K562 (cell line): ENCODE data around the gene TNNT1. TPM values are rescaled to one million over a fixed set of nuclear protein-coding genes. Genes with fewer than 3 reads are reported as not detected.

Source experiments
- CBX5 ChIP-seq: IDR thresholded peaks from 2 replicates; pipeline ENCODE4 v1.6.1; 2014; ENCODE audit warnings: low read depth, borderline replicate concordance
- E2F3 ChIP-seq: fragments of 250-450 bp; sonication (Bioruptor Pico); IDR thresholded peaks from 2 replicates; pipeline ENCODE4 v1.4.0; 2020; ENCODE audit warnings: mild to moderate bottlenecking
- POLR3G ChIP-seq: IDR thresholded peaks from 2 replicates; pipeline ENCODE4 v1.6.1; 2011; ENCODE audit not compliant: insufficient read length, insufficient replicate concordance; ENCODE audit errors: extremely low read depth
- RCOR1 ChIP-seq, 2 experiments: IDR thresholded peaks; 2 replicates each; pipeline ENCODE4 v1.6.1; 2012; ENCODE audit warnings: low read depth in 2 of 2, low read length in 2 of 2, borderline replicate concordance in 1 of 2, improper control_type of control experiment in 1 of 2
- SIRT6 ChIP-seq: IDR thresholded peaks from one replicate; pipeline ENCODE4 v1.6.1; 2012; ENCODE audit warnings: low read depth, mild to moderate bottlenecking, control low read depth, inconsistent platforms, low read length, moderate library complexity
- ZEB2 ChIP-seq: fragments of 450-650 bp; IDR thresholded peaks from 2 replicates; pipeline ENCODE4 v1.6.1; 2016
- ZFX ChIP-seq: sonication (generic); formaldehyde crosslinking; IDR thresholded peaks from 2 replicates; pipeline ENCODE4 v1.8.0; 2022; ENCODE audit warnings: mild to moderate bottlenecking, missing genetic modification reagents, moderate library complexity
- ZNF217 ChIP-seq: sonication (generic); formaldehyde crosslinking; IDR thresholded peaks from 2 replicates; pipeline ENCODE4 v1.8.0; 2022; ENCODE audit warnings: mild to moderate bottlenecking, missing genetic modification reagents
- ZNF76 ChIP-seq: fragments of 250-450 bp; sonication (Bioruptor Pico); IDR thresholded peaks from 2 replicates; pipeline ENCODE4 v1.4.0; 2020; ENCODE audit warnings: mild to moderate bottlenecking, moderate library complexity, borderline replicate concordance
- polyA plus RNA-seq, 8 experiments: library from polyadenylated mRNA; depleted of rRNA in 4 of 8; stranded (reverse) in 5 of 8; unstranded in 3 of 8; fragments of >200 nt; fragmentation: Nextera tagmentation in 2 of 8; fragmentation: Illumina TruSeq in 1 of 8; extraction: Ambion mirVana in 2 of 8; extraction: Trizol in 1 of 8; gene quantifications; 2 replicates each; pipeline versions ENCODE4 v1.2.1 to v1.2.3, GENCODE V29; 2011 to 2014; ENCODE audit warnings: inconsistent platforms in 1 of 8, missing spikeins in 1 of 8
- total RNA-seq, 7 experiments: library from RNA; depleted of rRNA in 6 of 7; stranded (reverse); fragments of >200 nt in 6 of 7; fragmentation: Illumina TruSeq in 2 of 7; extraction: Trizol in 2 of 7; gene quantifications; 2 replicates each; pipeline versions ENCODE4 v1.2.1 to v1.2.3, GENCODE V29; 2011 to 2021; ENCODE audit warnings: low replicate concordance in 1 of 7
- TF ChIP-seq, protein P1 (sequence below): fragments of 450-650 bp; IDR thresholded peaks from 2 replicates; pipeline ENCODE4 v1.6.1; 2018; ENCODE audit not compliant: partially characterized antibody
- TF ChIP-seq, protein P2 (sequence below), 2 experiments: fragments of 450-650 bp; IDR thresholded peaks; 2 replicates each; pipeline ENCODE4 v1.6.1; 2016; ENCODE audit warnings: mild to moderate bottlenecking in 2 of 2, borderline replicate concordance in 1 of 2, low read depth in 1 of 2, moderate library complexity in 1 of 2

TNNT1 gene
- total and polyA plus RNA-seq, 9 of the 15 experiments (the other 6 are each of a cell fraction or from before 2014, with no cell fraction given), result 31.8 to 390 (median 227) TPM

DNA sequence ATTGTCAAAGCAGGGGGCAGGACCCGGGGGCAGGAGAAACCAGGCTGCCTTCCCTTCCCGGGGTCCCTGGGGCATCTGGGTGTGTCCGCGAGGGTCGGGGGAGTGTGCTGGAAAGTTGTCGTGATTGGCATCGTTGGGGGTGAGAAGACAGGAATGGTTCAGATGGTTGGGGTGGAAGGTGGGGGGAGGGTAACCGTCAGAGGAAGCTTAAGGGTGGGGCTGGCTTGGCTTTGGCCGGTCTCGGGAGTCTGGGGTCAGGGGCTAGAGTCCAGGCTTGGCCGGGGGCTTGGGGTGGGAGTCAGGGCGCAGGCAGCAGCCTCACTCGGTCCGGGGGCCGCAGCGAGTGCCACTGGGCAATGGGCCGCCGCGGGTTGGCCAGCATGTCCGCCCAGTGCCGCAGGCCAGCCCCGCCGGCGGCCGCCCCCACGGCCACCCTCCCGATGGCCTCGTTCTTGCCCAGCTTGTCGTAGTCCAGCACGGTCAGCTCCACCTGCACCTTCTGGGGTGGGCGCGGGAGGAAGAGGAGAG lies 24.2 kb upstream of the TNNT1 start (continued):
- TF ChIP-seq, protein P1, sequence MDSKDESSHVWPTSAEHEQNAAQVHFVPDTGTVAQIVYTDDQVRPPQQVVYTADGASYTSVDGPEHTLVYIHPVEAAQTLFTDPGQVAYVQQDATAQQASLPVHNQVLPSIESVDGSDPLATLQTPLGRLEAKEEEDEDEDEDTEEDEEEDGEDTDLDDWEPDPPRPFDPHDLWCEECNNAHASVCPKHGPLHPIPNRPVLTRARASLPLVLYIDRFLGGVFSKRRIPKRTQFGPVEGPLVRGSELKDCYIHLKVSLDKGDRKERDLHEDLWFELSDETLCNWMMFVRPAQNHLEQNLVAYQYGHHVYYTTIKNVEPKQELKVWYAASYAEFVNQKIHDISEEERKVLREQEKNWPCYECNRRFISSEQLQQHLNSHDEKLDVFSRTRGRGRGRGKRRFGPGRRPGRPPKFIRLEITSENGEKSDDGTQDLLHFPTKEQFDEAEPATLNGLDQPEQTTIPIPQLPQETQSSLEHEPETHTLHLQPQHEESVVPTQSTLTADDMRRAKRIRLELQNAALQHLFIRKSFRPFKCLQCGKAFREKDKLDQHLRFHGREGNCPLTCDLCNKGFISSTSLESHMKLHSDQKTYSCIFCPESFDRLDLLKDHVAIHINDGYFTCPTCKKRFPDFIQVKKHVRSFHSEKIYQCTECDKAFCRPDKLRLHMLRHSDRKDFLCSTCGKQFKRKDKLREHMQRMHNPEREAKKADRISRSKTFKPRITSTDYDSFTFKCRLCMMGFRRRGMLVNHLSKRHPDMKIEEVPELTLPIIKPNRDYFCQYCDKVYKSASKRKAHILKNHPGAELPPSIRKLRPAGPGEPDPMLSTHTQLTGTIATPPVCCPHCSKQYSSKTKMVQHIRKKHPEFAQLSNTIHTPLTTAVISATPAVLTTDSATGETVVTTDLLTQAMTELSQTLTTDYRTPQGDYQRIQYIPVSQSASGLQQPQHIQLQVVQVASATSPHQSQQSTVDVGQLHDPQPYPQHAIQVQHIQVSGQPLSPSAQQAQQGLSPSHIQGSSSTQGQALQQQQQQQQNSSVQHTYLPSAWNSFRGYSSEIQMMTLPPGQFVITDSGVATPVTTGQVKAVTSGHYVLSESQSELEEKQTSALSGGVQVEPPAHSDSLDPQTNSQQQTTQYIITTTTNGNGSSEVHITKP, result no peak
- TF ChIP-seq ZNF217 (CRISPR knock-in tag), result no peak
- TF ChIP-seq ZFX (CRISPR knock-in tag), result peak; percentile 28; the same call in 1 of the 2 replicates
- no peak for TF ChIP-seq E2F3
- no peak for TF ChIP-seq POLR3G
- TF ChIP-seq ZNF76, result no peak
- TF ChIP-seq, protein P2, sequence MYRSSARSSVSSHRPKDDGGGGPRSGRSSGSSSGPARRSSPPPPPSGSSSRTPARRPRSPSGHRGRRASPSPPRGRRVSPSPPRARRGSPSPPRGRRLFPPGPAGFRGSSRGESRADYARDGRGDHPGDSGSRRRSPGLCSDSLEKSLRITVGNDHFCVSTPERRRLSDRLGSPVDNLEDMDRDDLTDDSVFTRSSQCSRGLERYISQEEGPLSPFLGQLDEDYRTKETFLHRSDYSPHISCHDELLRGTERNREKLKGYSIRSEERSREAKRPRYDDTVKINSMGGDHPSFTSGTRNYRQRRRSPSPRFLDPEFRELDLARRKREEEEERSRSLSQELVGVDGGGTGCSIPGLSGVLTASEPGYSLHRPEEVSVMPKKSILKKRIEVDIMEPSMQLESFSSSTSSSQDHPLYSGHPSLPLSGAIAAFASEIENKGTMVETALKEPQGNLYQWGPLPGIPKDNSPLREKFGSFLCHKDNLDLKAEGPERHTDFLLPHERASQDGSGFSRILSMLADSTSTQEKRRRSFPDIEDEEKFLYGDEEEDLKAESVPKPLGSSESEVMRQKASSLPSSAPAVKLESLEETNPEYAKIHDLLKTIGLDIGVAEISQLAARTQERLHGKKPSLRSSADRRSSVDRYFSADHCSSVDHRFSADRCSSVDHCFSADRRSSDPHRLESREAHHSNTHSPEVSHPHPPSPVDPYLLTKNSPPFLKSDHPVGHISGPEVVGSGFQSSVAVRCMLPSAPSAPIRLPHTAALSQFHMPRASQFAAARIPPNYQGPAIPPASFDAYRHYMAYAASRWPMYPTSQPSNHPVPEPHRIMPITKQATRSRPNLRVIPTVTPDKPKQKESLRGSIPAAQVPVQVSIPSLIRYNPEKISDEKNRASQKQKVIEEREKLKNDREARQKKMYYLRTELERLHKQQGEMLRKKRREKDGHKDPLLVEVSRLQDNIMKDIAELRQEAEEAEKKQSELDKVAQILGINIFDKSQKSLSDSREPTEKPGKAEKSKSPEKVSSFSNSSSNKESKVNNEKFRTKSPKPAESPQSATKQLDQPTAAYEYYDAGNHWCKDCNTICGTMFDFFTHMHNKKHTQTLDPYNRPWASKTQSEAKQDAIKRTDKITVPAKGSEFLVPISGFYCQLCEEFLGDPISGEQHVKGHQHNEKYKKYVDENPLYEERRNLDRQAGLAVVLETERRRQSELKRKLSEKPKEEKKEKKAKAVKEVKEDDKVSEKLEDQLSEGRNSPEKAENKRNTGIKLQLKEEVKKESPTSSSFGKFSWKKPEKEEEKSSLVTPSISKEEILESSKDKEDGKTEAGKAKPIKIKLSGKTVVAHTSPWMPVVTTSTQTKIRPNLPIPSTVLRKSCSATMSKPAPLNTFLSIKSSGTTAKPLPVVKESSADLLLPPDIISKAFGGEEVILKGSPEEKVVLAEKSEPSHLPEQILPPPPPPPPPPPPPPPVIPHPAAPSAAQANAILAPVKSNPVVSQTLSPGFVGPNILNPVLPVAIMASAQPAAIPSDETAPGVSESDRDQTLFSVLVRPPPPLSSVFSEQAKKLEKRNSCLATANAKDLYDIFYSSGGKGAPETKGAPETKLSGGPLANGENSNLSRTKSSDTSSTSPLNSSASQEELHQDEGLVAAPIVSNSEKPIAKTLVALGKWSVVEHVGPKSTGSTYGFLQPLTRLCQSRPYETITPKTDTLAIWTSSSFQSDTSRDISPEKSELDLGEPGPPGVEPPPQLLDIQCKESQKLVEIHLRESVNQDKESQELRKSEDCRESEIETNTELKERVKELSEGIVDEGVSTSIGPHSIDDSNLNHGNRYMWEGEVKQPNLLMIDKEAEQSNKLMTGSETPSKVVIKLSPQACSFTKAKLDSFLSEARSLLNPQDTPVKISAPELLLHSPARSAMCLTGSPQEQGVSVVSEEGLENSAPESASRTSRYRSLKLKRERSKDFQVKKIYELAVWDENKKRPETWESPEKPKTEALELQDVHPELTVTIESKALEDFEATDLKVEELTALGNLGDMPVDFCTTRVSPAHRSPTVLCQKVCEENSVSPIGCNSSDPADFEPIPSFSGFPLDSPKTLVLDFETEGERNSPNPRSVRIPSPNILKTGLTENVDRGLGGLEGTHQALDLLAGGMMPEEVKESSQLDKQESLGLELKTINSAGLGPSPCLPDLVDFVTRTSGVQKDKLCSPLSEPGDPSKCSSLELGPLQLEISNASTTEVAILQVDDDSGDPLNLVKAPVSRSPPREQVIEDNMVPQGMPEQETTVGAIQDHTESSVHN (IDR thresholded peaks at IDR 0.05; ENCODE audit: borderline replicate concordance in 1 of 2, low read depth in 1 of 2), result no peak
- TF ChIP-seq RCOR1 (IDR thresholded peaks at IDR 0.05; ENCODE audit: borderline replicate concordance in 1 of 2, low read depth in 2 of 2, low read length in 2 of 2), result no peak
- no peak for TF ChIP-seq ZEB2
- no peak for TF ChIP-seq CBX5
- no peak for TF ChIP-seq SIRT6
